Mesothelial cell of epicardium (in vitro differentiated cells): Measurements from ENCODE around the gene KDM6A. TPM values are rescaled to one million over a fixed set of nuclear protein-coding genes. Genes with fewer than 3 reads are reported as not detected.
"Not testable (repeated sequence)": the region's sequence is repeated elsewhere in the genome, so short reads cannot be mapped to it uniquely, and the experiment has no call there.

Experiments used
- DNase-seq, 2 experiments: peaks; one replicate each; pipeline ENCODE4 v3.0.0; 2021; ENCODE audit warnings: low spot score in 2 of 2; ENCODE audit not compliant: unreplicated experiment in 2 of 2
- H3K27ac Mint-ChIP-seq: 2 replicates; pipeline ENCODE4 v1.8.0; 2021; ENCODE audit warnings: mixed read lengths
- H3K27me3 Mint-ChIP-seq: 2 replicates; pipeline ENCODE4 v1.8.0; 2021; ENCODE audit warnings: low read depth, mixed read lengths
- H3K36me3 Mint-ChIP-seq: 2 replicates; pipeline ENCODE4 v1.8.0; 2021; ENCODE audit warnings: mixed read lengths
- H3K4me1 Mint-ChIP-seq: 2 replicates; pipeline ENCODE4 v1.8.0; 2021; ENCODE audit warnings: mixed read lengths
- H3K4me3 Mint-ChIP-seq: 2 replicates; pipeline ENCODE4 v1.8.0; 2021; ENCODE audit warnings: mild to moderate bottlenecking, moderate library complexity, mixed read lengths
- H3K9me3 Mint-ChIP-seq: 2 replicates; pipeline ENCODE4 v1.8.0; 2021; ENCODE audit warnings: mixed read lengths
- total RNA-seq: library from RNA; stranded (reverse); gene quantifications from 3 replicates; pipeline ENCODE4 v1.2.1, GENCODE V29; 2021
- TF ChIP-seq, protein P1 (sequence below): fragments of 200-600 bp; sonication (generic); IDR thresholded peaks from one replicate; pipeline ENCODE4 v1.5.0; 2021; ENCODE audit warnings: antibody characterized with exemption; ENCODE audit not compliant: unreplicated experiment

Gene KDM6A
- total RNA-seq, 1 donor from 2014 or later = 69.7 TPM

DNA sequence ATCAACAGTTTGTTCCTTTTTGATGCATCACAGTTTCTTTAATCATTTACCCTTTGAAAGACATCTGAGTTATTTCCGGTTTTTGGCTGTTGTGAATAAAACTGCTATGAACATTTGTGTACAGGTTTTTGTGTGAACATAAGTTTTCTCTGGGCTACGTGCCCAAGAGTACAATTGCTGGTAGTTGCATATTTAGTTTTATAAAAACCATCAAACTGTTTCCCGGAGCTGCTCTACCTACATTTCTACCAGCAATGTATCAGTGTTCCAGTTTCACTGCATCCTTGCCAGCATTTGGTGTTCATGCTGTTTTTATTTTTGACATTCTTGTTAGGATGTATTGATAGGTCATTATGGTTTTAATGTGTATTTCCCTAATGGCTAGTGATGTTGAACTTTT, 17.3 kb downstream of the KDM6A start:
- H3K9me3 Mint-ChIP-seq = peaks cover 37% of the 10 kb centered on the region
- peaks cover 14% of the 10 kb centered on the region for H3K36me3 Mint-ChIP-seq
- no peak overlapping the region for H3K27ac Mint-ChIP-seq
- H3K4me1 Mint-ChIP-seq = no peaks in the 10 kb centered on the region
- DNase-seq = no peak
- no peaks in the 10 kb centered on the region for H3K27me3 Mint-ChIP-seq
- no peak overlapping the region for H3K4me3 Mint-ChIP-seq
- TF ChIP-seq, protein P1, sequence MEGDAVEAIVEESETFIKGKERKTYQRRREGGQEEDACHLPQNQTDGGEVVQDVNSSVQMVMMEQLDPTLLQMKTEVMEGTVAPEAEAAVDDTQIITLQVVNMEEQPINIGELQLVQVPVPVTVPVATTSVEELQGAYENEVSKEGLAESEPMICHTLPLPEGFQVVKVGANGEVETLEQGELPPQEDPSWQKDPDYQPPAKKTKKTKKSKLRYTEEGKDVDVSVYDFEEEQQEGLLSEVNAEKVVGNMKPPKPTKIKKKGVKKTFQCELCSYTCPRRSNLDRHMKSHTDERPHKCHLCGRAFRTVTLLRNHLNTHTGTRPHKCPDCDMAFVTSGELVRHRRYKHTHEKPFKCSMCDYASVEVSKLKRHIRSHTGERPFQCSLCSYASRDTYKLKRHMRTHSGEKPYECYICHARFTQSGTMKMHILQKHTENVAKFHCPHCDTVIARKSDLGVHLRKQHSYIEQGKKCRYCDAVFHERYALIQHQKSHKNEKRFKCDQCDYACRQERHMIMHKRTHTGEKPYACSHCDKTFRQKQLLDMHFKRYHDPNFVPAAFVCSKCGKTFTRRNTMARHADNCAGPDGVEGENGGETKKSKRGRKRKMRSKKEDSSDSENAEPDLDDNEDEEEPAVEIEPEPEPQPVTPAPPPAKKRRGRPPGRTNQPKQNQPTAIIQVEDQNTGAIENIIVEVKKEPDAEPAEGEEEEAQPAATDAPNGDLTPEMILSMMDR = no peak

DNA sequence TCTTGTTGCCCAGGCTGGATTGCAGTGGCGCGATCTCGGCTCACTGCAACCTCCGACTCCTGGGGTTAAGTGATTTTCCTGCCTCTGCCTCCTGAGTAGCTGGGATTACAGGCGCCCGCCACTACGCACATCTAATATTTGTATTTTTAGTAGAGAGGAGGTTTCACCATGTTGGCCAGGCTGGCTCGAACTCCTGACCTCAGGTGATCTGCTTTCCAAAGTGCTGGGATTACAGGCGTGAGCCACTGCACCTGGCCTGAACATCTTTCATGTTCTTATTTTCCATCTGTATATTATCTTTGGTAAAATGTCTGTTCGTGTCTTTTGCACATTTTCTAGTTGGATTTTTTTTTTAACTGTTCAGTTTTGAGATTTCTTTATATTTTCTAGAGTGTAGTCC, 17.7 kb downstream of the KDM6A start:
- H3K27ac Mint-ChIP-seq, H3K4me1 Mint-ChIP-seq, H3K4me3 Mint-ChIP-seq, H3K27me3 Mint-ChIP-seq, DNase-seq: not testable (repeated sequence)
- Mint-ChIP-seq H3K9me3 (peaks cover 41% of the 10 kb centered on the region), H3K36me3 (peaks cover 17% of the 10 kb centered on the region)

DNA sequence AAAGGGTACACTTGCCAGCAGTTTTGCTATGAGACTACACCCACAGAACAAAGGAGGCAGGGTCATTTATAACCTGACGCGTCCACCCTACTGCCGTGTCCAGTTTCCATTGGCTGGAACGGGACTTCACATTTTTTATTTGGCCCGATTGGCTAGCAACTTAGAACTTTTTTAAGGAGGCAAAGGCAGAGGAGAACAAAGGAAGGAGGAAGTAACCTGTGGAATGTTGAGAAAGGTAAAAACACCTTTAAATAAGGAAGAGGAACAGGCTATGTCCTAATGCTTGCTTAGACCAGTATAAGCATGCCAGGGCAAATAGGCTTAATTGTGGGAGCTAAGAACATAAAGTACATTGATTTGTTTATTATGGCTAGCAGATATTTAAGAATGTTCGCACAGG, 18.7 kb downstream of the KDM6A start:
- H3K4me3 Mint-ChIP-seq = no peak overlapping the region
- peaks cover 46% of the 10 kb centered on the region for H3K9me3 Mint-ChIP-seq
- no peaks in the 10 kb centered on the region for H3K27me3 Mint-ChIP-seq
- H3K36me3 Mint-ChIP-seq = peaks cover 22% of the 10 kb centered on the region
- no peak for DNase-seq
- no peaks in the 10 kb centered on the region for H3K4me1 Mint-ChIP-seq
- H3K27ac Mint-ChIP-seq = no peak overlapping the region
- TF ChIP-seq, protein P1 = no peak

DNA sequence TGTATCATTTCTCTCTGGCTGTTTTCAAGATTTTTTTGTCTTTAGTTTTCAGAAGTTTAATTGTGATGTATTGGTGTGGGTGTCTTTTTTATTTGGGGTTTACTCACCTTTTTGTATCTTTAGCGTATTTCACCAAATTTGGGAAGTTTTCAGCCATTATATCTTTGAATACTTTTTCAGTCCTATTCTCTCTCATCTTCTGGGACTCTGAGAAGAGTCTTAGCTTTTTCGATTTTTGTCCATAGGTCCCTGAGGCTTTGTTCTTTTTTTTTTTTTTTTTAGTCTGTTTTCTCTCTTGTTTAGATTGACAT, 23.8 kb downstream of the KDM6A start:
- Mint-ChIP-seq H3K4me3 (no peak overlapping the region), H3K9me3 (peaks cover 41% of the 10 kb centered on the region), H3K27me3 (no peaks in the 10 kb centered on the region), H3K36me3 (peaks cover 26% of the 10 kb centered on the region), H3K27ac (no peak overlapping the region), H3K4me1 (peaks cover 16% of the 10 kb centered on the region)
- TF ChIP-seq, protein P1 = no peak
- DNase-seq = no peak

DNA sequence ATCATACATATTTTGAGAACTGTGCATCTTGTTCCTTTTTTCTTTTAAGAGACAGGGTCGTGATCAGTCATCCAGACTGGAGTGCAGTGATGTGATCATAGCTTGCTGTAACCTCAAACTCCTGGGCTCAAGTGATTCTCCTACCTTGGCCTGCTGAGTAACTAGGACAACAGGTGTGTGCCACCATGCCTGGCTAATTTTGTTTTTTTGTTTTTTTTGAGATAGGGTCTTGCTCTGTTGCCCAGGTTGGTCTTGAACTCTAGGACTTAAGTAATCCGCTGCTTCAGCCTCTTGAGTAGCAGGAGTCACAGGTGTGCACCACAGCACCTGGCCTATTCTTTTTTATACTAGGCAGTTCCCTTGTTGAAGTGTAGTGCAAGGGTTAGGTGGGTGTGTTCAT, 24.6 kb downstream of the KDM6A start:
- Mint-ChIP-seq H3K27ac (no peak overlapping the region), H3K4me3 (no peak overlapping the region), H3K27me3 (no peaks in the 10 kb centered on the region), H3K9me3 (peaks cover 42% of the 10 kb centered on the region), H3K4me1 (peaks cover 16% of the 10 kb centered on the region), H3K36me3 (peaks cover 28% of the 10 kb centered on the region)
- TF ChIP-seq, protein P1 = no peak
- no peak for DNase-seq

DNA sequence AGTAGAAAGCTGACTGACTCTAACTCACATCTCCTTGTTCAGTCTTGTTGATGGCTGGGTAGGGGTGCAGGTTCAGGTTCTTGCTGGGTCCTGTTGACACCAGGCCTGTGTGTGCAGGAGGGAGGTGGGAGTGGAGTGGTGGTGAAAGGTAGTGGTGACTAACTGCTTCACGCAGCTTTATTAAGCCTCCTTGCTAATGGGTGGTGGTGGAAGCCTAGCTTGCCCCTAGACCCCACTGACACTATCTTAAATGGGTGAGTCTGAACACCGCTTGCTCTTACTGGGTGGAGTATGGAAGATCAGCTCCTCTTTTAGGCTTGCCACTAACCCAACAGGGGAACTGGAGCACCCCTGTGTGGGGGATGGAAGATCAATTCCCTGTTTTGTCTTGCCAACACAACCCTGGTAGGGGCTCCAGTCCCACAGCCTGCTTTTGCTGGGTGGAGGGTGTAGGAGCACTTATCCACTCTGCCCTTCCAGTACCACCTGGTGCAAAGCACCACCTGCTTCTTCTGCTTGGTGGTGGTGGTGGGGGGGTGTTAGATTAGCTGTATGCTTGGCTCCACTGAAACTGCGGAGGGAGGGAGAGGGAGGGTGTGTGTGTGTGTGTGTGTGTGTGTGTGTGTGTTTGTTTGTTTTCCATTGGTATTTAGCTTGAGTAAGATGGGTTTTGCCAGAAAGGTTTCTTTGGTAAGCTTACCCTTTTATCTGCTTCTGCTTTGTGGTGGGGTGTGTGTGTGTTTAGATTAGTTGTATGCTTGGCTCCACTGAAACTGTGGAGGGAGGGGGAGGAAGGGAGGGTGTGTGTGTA, 25.6 kb downstream of the KDM6A start:
- H3K9me3 Mint-ChIP-seq = peaks cover 51% of the 10 kb centered on the region
- TF ChIP-seq, protein P1 = no peak

More for the DNA sequence above, 25.6 kb downstream of the KDM6A start:
- Mint-ChIP-seq H3K4me3 (no peak overlapping the region), H3K36me3 (peaks cover 32% of the 10 kb centered on the region), H3K4me1 (peaks cover 16% of the 10 kb centered on the region), H3K27me3 (no peaks in the 10 kb centered on the region), H3K27ac (peak overlapping the region; percentile 48)
- no peak for DNase-seq
